Dedifferentiated amniotic fluid mesenchymal stem cell (primary cell): ENCODE data around the gene EXOC4.
"Not testable (repeated sequence)": the region's sequence is repeated elsewhere in the genome, so short reads cannot be mapped to it uniquely, and the experiment has no call there.

Source experiments
- DNase-seq: peaks from one replicate; pipeline ENCODE4 v3.0.0-alpha.2; 2016; ENCODE audit errors: extremely low spot score

The EXOC4 gene

GRCh38 chr7:133978502-133979295, 725.8 kb downstream of the EXOC4 start:
- DNase-seq: no peak

DNA sequence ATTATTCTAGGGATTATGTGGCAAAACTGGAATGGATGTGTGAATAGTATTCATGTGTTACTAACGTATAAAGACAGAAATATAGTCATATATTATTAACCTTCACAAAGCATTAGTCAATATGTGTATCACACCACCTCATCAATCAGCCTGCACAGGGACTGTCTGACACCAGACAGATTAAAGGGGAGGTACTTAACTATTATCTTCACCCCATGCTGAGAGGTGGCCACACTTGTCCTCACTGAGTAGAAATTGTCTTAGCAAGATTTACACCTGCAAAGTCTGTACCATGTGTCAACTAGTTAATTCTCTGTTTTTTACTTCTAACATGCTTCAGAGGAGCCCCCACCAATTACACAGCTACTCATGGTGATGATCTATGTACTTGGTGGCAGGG, 727.9 kb downstream of the EXOC4 start:
- DNase-seq: no peak

- DNase-seq: no peak
Observed at GRCh38 chr7:133983685-133984419, 731.0 kb downstream of the EXOC4 start.

DNA sequence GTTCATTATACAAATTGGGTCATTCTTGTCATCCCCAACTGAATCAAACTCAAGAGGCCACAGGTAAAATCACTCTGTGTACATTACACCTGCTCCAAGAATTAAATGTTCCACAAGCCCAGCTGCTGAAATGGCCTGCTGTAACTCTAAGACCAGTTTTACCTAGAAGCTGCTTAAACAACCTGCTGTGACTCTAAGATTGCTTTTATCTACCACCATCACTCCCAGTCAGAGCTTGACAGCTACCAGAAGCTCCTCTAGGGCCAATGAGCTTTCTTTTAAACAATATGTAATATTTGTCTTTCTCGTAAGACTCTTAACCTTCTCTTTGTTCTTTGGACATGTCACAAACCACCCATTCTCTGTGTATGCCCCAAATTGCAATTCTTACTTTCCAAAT, 732.4 kb downstream of the EXOC4 start:
- DNase-seq: no peak

DNA sequence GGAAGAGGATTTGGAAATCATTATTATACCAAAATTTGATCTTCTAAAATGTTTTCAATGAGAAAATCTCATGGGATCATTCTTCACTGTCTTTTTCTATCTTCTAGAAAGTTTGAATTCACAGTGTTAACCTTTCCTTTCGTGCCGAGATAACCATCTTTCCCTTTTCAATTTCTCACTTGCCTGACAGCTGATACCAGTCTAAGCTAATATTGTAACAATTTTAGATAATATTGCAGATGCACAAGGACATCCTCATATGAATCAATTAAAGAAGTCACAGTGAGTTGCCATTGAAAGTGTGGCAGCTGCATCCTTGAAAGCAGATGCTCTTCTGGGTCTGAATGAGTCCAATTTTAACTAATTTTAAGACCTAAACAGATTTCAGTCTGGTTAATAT, 734.7 kb downstream of the EXOC4 start:
- no peak for DNase-seq

GRCh38 chr7:133993547-133993946, 740.7 kb downstream of the EXOC4 start:
- DNase-seq: no peak

DNA sequence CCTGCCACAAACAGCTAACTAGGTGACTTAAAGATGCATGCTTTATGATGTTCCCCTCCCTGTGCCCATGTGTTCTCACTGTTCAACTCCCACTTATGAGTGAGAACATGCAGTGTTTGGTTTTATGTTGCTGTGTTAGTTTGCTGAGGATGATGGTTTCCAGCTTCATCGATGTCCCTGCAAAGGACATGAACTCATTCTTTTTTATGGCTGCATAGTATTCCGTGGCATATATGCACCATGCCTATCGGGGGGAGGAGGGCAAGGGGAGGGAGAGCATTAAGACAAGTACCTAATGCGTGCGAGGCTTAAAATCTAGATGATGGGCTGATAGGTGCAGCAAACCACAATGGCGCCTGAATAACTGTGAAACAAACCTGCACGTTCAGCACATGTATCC, 741.2 kb downstream of the EXOC4 start:
- DNase-seq: not testable (repeated sequence)

DNA sequence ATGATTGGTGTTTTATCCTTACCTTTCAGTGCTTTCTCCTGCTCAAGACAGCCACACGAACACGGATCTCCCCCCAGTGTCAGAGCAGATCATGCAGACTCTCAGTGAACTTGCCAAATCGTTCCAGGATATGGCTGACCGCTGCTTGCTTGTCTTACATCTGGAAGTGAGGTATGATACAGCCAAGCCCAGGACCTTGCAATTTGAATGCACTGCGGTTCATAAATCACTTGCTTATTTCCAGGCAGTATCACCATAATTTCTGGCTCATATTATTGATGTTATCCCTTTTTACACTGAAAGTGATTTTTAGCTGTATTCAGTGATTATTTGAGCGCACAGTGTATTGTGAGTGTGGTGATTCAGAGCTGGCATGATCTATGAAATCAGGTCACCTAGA, 744.6 kb downstream of the EXOC4 start:
- DNase-seq: no peak

GRCh38 chr7:133999178-133999577, 746.3 kb downstream of the EXOC4 start:
- no peak for DNase-seq

- DNase-seq: no peak
Observed at GRCh38 chr7:134004829-134005505, 752.1 kb downstream of the EXOC4 start.

DNA sequence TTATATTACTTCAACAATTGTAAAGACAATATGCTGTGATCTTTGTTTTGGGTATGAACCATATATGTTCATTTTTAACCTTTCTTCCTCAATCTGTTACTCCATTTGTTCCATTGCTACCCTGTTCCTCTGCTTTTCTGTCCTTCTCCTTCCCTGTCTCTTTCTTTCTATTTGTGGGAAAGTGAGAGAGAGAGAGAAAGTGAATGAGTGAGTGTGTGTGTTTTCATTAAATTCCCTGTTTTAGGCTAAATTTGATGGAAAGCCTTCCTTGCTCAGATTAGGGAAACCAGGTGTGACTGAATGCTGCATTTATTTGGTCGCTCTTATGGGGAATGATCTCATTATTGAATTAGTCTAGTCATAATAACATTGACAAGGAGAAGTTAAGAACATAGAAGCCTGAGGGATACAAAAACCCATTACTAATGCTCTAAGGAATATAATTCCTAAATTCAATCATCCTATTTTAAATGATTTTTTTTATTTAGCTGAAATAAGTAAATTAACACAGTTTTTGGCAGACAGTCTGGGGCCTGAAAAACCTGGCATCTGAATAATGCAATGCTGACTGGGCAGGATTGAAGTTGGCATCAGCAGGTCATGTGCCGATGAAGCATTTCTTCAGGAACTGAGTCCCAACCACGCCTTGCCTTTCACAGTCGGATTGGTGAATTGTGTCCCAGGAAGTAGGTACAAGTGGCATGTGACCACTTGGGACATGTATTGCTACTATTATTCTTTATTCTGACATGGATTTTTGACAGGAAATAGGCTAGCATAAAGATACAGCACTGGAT, 756.6 kb downstream of the EXOC4 start:
- no peak for DNase-seq

- no peak for DNase-seq
Observed at GRCh38 chr7:134013249-134013648, 760.4 kb downstream of the EXOC4 start.

- DNase-seq: no peak
Observed at GRCh38 chr7:134014935-134015334, 762.1 kb downstream of the EXOC4 start.

DNA sequence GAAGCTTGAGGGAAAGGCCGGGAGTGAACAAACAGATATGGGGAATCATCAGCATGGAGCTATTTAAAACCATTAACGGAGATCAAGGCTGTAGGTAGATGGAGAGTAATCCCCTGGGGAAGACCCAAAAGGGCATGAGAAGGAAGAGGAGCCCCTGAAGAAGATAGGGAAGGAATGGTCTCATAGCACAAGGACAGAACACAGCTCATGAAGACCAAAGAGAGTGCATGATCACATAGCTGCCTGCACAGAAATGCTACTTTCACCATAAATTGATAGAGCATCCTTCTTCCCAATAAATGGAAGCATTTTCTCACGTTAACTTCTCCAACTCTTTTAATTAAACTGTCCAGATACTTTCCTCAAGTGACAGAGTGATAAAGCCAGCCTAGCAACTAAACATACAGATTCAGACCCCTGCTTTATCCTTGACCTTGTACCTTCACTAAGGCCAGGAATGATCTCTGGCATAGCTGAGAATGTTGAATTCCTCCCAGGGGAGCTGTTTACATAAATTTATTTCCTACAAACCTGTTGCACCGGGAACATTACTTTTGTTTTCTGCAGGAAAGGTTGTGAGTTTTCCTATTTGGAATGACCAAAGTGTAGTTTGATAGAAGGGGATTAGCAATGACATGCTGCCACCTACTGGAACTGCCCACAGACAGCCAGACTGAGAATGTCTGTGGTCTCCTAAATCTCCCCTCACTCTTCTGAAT, 763.5 kb downstream of the EXOC4 start:
- peak; percentile 26 for DNase-seq

DNA sequence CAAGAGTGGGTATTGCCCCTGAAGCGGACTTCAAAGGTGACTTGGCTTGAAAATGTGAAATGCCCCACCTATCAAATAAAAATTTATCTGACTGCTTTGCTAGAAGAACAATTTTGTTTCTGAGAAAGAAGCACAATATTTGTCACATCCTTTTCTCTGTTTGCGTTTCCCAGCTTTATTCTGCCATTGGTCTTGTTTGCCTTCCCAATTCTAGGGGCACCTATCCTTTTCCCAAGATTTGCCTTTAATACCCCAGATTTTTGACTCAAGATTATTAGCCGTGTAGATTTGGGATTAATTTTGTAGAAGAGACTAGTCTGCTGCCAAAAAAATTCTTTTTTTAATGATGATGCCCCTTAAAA, 764.0 kb downstream of the EXOC4 start:
- DNase-seq: no peak

- no peak for DNase-seq
Observed at GRCh38 chr7:134018306-134018705, 765.4 kb downstream of the EXOC4 start.

DNA sequence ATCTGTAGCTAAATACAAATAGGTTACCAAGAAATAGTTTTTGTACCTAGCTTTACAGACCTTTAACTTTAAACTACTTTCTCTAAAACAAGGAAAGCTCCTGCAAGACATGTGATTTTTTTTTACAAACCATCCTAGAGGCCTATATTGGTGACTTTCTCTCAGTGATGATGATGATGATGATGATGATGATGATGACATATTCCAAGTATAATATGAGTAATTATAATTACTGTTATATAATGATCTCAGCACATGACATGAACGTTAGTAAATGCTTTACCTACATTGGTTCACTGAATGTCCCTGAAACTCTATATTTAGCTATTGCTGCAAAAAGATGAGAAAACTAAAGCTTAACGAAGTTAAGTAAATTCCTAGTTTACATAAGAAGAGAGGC, 766.4 kb downstream of the EXOC4 start:
- DNase-seq: no peak

- no peak for DNase-seq
Observed at GRCh38 chr7:134021836-134022235, 769.0 kb downstream of the EXOC4 start.

GRCh38 chr7:134022286-134022911, 769.5 kb downstream of the EXOC4 start:
- DNase-seq: no peak

GRCh38 chr7:134024739-134025138, 771.9 kb downstream of the EXOC4 start:
- DNase-seq: no peak

DNA sequence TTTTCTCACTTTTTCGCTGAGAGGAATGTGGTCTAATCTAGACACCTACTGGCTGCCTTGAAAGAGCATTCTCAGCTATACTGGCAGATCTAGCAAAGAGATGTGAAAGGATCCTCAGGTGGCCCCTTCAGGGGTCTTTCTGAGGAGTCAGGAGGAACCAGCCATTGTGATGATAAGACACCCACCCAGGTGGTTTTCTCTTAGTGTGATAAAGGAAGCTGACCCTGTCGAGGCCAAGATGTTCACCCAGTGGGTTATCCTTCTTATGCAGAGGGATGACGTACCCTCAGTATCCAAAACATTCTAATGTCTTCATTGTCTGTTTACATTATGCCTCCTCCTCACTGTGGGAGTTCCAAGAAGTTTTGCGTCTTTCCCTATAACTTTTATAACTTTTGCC, 776.0 kb downstream of the EXOC4 start:
- no peak for DNase-seq
